ENCODE measurements around the gene MRPL44. TPM values are rescaled to one million over a fixed set of nuclear protein-coding genes. Genes with fewer than 3 reads are reported as not detected.

Gene MRPL44
- total and polyA plus RNA-seq, 2 of the 13 experiments (the other 11 are each of a cell fraction or from before 2014, with no cell fraction given), result 38.4 to 78.0 TPM

DNA sequence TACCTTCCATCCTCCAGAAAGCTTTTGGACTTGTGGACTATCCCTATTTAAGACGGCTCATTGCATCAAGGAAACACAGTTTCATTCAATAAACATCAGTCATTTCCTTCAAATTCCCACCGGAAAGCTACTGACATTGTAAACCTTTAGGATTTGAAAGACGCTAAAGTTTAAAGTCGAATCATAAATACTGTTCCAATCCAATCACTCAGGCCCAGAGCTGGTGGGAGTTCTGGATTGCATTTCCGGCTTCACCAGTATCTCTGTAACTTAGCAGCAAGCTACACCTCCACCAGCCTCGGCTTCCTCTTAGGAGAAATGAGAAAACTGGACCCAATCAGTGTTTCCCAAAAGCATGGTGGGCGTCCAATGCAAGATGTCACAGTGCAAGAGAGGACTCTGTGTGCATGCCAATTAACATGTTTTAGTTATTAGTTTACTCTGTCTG lies 13.7 kb upstream of the MRPL44 start:
- ATAC-seq, result peak; percentile 33
- Histone ChIP-seq H4K20me1 (ENCODE audit: insufficient read depth, low read length) (peaks cover 11% of the 10 kb centered on the region; the same call in 1 of the 2 replicates), H3K9me3 (ENCODE audit: low read length) (no peaks in the 10 kb centered on the region), H3K4me1 (ENCODE audit: insufficient read depth, low read length) (peaks cover 48% of the 10 kb centered on the region), H3K9ac (ENCODE audit: insufficient read depth, low read depth, low read length) (peak overlapping the region; percentile 98), H3K79me2 (ENCODE audit: insufficient read depth, low read length) (peaks cover 56% of the 10 kb centered on the region), H3K4me3 (replicated peaks in 1 of 3; ENCODE audit: insufficient read depth in 1 of 3, low read depth in 2 of 3, low read length in 3 of 3) (peak overlapping the region; percentile 80 to 100 (median 99)), H3K4me2 (ENCODE audit: low read depth, low read length) (peak overlapping the region; percentile 94), H3K36me3 (replicated peaks in 1 of 2; ENCODE audit: control insufficient read depth in 1 of 2, insufficient read depth in 2 of 2, low read length in 2 of 2) (no peaks in the 10 kb centered on the region), H2AFZ (ENCODE audit: low read length) (no peak overlapping the region), H3K27me3 (ENCODE audit: control insufficient read depth in 1 of 2, insufficient read depth in 2 of 2, low read length in 2 of 2) (no peaks in the 10 kb centered on the region; a peak in 1 of 5 replicates), H3K27ac (ENCODE audit: extremely low read length, insufficient read depth, low read length) (peak overlapping the region; percentile 85)
- ChIA-PET POLR2A (interaction anchor here (1.1 to 3.6 kb wide), 5 partner anchors 12 to 202 kb away, joined by 3 to 69 read pairs (median 9); partner anchors contain the start of gene MRPL44), CTCF (ENCODE audit: low intra/inter-chr PET ratio, low total read pairs) (no interaction called here)
- 3% methylated on average over 7 of the region's 7 CpGs for WGBS (ENCODE audit: low lambda C conversion rate)
- in situ Hi-C loops (cut with HindIII; ENCODE audit: extremely low pct_ligation_motif_present, low pct_unique_long_range_greater_than_20kb) (no loop called here), intact Hi-C loops (cut with micrococcal nuclease; ENCODE audit: unreplicated experiment) (loop anchor here (2.0 kb wide), 1 partner anchor 35 kb away; no protein-coding TSS in a partner anchor)
- BruUV-seq (replicated peaks), result TSS peak; percentile 69
- peak; percentile 77 for FAIRE-seq
- peak; percentile 45 for DNase-seq (ENCODE audit: low spot score)
- TF ChIP-seq ZNF850 (CRISPR knock-in tag; conservative IDR thresholded peaks at IDR 0.05) (0 out of 2 replicates have a peak, but pooled peaks have one; percentile 25), RFX1 (IDR thresholded peaks at IDR 0.05) (0 out of 2 replicates have a peak, but pooled peaks have one; percentile 5), SMAD3 (CRISPR knock-in tag; IDR thresholded peaks at IDR 0.05) (no peak), HCFC1 (IDR thresholded peaks at IDR 0.05; ENCODE audit: low read depth, low read length) (no peak), ZNF282 (IDR thresholded peaks at IDR 0.05; ENCODE audit: partially characterized antibody) (no peak), ELF3 (CRISPR knock-in tag; IDR thresholded peaks at IDR 0.05) (peak; percentile 57; the same call in 1 of the 2 replicates), ZNF33B (CRISPR knock-in tag; IDR thresholded peaks at IDR 0.05) (no peak), NFE2L2 (IDR thresholded peaks at IDR 0.05; ENCODE audit: low read length) (no peak), KLF15 (CRISPR knock-in tag; IDR thresholded peaks at IDR 0.05; ENCODE audit: borderline replicate concordance) (0 out of 2 replicates have a peak, but pooled peaks have one; percentile 3), GABPA (IDR thresholded peaks at IDR 0.05; ENCODE audit: low read depth, low read length) (no peak), GABPA (CRISPR knock-in tag; IDR thresholded peaks at IDR 0.05; ENCODE audit: low read depth) (peak; percentile 30; the same call in 1 of the 2 replicates), EHMT2 (IDR thresholded peaks at IDR 0.05; ENCODE audit: borderline replicate concordance, low read depth, low read length) (no peak)
- TF ChIP-seq, protein P1, sequence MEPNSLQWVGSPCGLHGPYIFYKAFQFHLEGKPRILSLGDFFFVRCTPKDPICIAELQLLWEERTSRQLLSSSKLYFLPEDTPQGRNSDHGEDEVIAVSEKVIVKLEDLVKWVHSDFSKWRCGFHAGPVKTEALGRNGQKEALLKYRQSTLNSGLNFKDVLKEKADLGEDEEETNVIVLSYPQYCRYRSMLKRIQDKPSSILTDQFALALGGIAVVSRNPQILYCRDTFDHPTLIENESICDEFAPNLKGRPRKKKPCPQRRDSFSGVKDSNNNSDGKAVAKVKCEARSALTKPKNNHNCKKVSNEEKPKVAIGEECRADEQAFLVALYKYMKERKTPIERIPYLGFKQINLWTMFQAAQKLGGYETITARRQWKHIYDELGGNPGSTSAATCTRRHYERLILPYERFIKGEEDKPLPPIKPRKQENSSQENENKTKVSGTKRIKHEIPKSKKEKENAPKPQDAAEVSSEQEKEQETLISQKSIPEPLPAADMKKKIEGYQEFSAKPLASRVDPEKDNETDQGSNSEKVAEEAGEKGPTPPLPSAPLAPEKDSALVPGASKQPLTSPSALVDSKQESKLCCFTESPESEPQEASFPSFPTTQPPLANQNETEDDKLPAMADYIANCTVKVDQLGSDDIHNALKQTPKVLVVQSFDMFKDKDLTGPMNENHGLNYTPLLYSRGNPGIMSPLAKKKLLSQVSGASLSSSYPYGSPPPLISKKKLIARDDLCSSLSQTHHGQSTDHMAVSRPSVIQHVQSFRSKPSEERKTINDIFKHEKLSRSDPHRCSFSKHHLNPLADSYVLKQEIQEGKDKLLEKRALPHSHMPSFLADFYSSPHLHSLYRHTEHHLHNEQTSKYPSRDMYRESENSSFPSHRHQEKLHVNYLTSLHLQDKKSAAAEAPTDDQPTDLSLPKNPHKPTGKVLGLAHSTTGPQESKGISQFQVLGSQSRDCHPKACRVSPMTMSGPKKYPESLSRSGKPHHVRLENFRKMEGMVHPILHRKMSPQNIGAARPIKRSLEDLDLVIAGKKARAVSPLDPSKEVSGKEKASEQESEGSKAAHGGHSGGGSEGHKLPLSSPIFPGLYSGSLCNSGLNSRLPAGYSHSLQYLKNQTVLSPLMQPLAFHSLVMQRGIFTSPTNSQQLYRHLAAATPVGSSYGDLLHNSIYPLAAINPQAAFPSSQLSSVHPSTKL (CRISPR knock-in tag; IDR thresholded peaks at IDR 0.05), result 0 out of 2 replicates have a peak, but pooled peaks have one; percentile 6
- TF ChIP-seq, protein P2, sequence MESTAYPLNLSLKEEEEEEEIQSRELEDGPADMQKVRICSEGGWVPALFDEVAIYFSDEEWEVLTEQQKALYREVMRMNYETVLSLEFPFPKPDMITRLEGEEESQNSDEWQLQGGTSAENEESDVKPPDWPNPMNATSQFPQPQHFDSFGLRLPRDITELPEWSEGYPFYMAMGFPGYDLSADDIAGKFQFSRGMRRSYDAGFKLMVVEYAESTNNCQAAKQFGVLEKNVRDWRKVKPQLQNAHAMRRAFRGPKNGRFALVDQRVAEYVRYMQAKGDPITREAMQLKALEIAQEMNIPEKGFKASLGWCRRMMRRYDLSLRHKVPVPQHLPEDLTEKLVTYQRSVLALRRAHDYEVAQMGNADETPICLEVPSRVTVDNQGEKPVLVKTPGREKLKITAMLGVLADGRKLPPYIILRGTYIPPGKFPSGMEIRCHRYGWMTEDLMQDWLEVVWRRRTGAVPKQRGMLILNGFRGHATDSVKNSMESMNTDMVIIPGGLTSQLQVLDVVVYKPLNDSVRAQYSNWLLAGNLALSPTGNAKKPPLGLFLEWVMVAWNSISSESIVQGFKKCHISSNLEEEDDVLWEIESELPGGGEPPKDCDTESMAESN (CRISPR knock-in tag; conservative IDR thresholded peaks at IDR 0.05), result no peak
- TF ChIP-seq, protein P3, sequence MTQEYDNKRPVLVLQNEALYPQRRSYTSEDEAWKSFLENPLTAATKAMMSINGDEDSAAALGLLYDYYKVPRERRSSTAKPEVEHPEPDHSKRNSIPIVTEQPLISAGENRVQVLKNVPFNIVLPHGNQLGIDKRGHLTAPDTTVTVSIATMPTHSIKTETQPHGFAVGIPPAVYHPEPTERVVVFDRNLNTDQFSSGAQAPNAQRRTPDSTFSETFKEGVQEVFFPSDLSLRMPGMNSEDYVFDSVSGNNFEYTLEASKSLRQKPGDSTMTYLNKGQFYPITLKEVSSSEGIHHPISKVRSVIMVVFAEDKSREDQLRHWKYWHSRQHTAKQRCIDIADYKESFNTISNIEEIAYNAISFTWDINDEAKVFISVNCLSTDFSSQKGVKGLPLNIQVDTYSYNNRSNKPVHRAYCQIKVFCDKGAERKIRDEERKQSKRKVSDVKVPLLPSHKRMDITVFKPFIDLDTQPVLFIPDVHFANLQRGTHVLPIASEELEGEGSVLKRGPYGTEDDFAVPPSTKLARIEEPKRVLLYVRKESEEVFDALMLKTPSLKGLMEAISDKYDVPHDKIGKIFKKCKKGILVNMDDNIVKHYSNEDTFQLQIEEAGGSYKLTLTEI (CRISPR knock-in tag; conservative IDR thresholded peaks at IDR 0.05), result no peak
- TF ChIP-seq, protein P4, sequence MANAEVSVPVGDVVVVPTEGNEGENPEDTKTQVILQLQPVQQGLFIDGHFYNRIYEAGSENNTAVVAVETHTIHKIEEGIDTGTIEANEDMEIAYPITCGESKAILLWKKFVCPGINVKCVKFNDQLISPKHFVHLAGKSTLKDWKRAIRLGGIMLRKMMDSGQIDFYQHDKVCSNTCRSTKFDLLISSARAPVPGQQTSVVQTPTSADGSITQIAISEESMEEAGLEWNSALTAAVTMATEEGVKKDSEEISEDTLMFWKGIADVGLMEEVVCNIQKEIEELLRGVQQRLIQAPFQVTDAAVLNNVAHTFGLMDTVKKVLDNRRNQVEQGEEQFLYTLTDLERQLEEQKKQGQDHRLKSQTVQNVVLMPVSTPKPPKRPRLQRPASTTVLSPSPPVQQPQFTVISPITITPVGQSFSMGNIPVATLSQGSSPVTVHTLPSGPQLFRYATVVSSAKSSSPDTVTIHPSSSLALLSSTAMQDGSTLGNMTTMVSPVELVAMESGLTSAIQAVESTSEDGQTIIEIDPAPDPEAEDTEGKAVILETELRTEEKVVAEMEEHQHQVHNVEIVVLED (CRISPR knock-in tag; IDR thresholded peaks at IDR 0.05; ENCODE audit: borderline replicate concordance), result 0 out of 2 replicates have a peak, but pooled peaks have one; percentile 9

All from HepG2 (cell line).